Fibroblast of the aortic adventitia (primary cell): ENCODE measurements around the gene TMEM132D. TPM values are rescaled to one million over a fixed set of nuclear protein-coding genes. Genes with fewer than 3 reads are reported as not detected.

Source experiments
- DNase-seq: peaks from one replicate; pipeline ENCODE4 v3.0.0-alpha.2; 2010; ENCODE audit warnings: low read depth
- H3K4me3 ChIP-seq: 2 replicates; pipeline ENCODE4 v1.5.1; 2011; ENCODE audit warnings: low read depth, mild to moderate bottlenecking, control low read depth, low read length, moderate library complexity
- total RNA-seq: library from RNA; depleted of rRNA; stranded (reverse); fragments of >200 nt; gene quantifications from 2 replicates; pipeline ENCODE4 v1.2.3, GENCODE V29; 2012; ENCODE audit warnings: low replicate concordance
- TF ChIP-seq, protein P1 (sequence below): IDR thresholded peaks from 2 replicates; pipeline ENCODE4 v1.5.1; 2011; ENCODE audit warnings: mild to moderate bottlenecking, low read length, control low read depth, inconsistent platforms; ENCODE audit not compliant: insufficient read depth

Gene TMEM132D
- total RNA-seq, 1 donor, result not detected

DNA sequence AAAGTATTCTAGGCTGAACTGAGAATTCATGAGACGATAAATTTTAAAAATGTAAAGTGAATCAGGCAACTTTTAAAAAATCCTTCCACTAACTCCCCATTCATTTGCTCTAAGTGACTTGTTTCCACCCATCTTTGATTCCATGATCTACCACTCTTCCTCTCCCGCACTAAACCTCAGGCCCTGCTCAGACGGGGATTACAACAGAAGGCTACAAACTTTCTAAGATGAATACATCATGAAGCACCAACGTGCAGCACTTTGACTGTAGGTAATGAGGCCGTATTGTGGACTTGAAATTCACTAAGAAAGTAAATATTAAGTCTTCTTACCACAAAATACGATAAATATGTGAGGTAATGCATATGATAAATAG lies 30.0 kb downstream of the TMEM132D start:
- no peak for DNase-seq
- H3K4me3 ChIP-seq, result no peak overlapping the region
- TF ChIP-seq, protein P1, sequence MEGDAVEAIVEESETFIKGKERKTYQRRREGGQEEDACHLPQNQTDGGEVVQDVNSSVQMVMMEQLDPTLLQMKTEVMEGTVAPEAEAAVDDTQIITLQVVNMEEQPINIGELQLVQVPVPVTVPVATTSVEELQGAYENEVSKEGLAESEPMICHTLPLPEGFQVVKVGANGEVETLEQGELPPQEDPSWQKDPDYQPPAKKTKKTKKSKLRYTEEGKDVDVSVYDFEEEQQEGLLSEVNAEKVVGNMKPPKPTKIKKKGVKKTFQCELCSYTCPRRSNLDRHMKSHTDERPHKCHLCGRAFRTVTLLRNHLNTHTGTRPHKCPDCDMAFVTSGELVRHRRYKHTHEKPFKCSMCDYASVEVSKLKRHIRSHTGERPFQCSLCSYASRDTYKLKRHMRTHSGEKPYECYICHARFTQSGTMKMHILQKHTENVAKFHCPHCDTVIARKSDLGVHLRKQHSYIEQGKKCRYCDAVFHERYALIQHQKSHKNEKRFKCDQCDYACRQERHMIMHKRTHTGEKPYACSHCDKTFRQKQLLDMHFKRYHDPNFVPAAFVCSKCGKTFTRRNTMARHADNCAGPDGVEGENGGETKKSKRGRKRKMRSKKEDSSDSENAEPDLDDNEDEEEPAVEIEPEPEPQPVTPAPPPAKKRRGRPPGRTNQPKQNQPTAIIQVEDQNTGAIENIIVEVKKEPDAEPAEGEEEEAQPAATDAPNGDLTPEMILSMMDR, result no peak

DNA sequence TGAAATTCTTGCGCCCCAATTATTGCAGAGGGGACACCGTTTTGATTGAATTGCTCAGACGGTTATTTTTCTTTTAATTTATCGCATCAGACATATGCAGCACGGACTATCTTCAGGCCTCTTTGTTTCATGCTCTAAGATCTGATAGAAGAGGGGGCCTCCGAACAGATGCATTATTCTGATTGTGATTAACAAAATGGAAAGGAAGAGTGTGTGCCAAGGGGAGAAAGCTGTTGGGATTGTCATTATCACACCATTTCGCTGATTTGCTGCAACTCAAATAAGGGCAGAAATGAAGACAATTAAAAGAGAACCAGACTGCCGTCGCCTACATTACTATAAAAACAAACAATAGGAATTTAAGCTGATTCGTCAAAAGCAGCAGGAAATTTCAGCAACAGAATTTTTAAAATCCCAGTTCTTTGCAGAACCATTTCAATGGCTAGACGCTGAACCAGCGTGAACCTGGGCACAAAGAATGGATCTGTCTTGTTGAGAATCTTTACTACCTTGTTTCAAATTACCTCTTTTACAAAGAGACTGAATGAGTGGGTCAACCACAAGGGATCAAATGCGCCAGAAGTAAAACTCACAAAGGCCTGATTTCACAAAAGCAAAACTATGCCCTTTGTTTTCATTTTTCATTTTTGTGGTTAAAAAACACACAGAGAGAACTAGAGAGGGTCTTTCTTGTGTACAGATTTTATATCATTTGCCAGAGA lies 30.6 kb downstream of the TMEM132D start:
- TF ChIP-seq, protein P1, result no peak
- DNase-seq, result no peak
- no peak overlapping the region for H3K4me3 ChIP-seq

DNA sequence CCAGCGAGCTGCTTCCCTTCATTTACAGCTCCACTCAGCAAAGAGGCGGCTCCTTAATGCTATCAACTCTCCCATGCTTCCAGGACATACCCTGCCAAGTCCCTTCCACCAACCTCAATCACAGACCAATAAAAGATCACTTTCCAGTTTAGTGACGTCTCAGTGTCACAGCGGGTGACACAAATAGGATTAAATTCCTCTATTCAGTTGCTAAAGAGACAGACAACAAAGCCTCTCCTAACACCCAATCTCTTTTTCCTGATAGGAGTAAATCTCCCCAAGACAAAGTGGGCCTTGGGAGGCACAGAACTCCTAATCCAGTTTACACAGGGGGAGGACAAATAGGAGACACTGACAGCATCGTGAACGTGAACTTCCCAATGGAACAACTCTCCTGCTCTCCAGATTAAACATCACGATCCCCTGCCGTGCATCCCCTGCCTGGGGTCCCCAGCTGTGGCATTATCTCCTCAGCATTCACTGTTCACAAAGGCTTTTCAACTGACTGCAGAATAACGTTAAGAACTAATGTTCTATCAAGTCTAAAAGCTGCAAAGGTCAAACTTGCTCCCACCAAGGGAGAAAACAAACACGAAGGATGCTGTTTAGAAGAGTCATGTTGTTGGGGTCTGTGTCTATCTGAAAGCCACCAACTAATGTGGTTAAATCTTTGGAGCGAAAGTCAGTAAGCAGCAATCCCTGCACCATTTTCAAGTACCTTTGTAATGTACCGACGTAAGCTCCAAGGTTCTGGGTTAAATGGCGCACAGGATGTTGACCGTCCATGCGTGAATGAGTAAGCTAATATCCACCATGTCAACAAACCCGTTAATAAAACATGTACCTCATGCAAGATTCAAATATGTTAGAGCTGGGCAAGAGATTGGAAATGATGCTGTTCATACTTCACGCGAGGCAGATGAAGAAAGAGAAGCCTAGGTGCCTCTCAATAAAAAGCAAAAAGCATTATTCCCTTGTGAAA lies 31.5 kb downstream of the TMEM132D start:
- TF ChIP-seq, protein P1, result no peak
- DNase-seq, result no peak
- no peak overlapping the region for H3K4me3 ChIP-seq

DNA sequence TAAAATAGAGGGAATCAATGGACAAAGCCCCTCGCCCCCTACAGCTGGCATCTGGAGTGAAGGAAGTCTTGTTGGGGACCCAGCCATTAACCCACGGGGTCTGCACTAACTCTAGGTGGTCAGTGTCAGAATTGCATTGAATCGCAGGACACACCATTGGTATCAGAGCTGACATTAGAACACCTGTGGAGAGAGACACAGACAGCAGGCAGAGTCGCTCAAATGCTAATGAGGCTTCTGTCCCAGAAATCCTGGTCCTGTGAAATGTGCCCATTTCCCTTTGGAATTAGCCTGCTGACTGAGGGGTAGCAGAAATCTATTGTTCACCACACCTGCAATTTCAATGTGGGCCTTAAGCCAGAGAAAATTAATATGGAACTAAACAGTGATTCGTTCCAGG lies 33.0 kb downstream of the TMEM132D start:
- TF ChIP-seq, protein P1, result no peak
- H3K4me3 ChIP-seq, result no peak overlapping the region
- DNase-seq, result no peak

DNA sequence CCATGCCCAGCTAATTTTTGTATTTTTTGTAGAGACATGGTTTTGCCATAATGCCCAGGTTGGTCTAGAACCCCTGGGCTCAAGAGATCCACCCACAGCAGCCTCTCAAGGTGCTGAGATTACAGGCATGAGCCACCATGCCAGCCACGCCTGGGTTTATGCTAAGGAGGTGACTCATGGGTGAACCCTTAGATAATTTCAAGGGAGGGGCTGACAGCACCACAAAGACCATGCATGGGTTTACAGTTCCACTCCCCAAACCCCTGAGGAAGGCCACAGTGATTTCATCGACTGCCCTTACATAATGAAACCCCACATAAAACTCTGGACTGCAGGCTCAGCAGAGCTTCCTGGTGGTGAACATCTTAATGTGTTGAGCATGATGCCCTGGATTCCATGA lies 33.7 kb downstream of the TMEM132D start:
- TF ChIP-seq, protein P1, result no peak
- no peak overlapping the region for H3K4me3 ChIP-seq
- DNase-seq, result no peak

DNA sequence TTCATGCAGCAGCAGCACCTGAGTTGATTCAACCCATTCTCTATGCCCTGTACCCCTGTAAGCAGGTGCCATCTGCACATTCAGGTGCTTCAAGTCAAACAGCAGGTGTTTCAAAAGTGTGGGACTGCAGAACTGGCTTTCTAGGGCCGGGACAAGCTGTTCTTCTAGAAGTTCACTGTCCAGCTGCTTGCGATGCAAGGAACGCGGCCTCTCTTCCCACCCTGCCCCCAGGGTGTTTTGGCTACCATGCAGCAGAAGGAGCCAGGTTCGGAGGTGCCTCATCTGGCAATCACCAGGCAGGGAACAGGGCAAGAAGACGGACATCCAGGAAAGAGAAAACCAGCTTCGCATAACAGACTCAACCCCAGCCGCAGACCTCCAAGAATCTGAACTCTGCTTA lies 35.2 kb downstream of the TMEM132D start:
- no peak overlapping the region for H3K4me3 ChIP-seq
- TF ChIP-seq, protein P1, result no peak
- no peak for DNase-seq
